Astrocyte of the cerebellum (primary cell): ENCODE results near the gene NTM.

Source experiments
- DNase-seq: peaks from one replicate; pipeline ENCODE4 v3.0.0-alpha.2; 2011; ENCODE audit warnings: low read depth
- H3K4me3 ChIP-seq: 2 replicates; pipeline ENCODE4 v1.5.1; 2011; ENCODE audit warnings: mild to moderate bottlenecking, low read depth, low read length, moderate library complexity
- CTCF ChIP-seq: IDR thresholded peaks from 2 replicates; pipeline ENCODE4 v1.5.1; 2012; ENCODE audit warnings: low read length, low read depth, moderate library complexity, mild to moderate bottlenecking; ENCODE audit errors: missing control alignments
- in situ Hi-C: cut with HindIII; loops from 2 replicates; pipeline ENCODE4 v1.10.0; 2017; ENCODE audit warnings: low sequenced_read_pairs

NTM gene

GRCh38 chr11:131538322-131538721 is 167.9 kb downstream of the NTM start:
- in situ Hi-C loops: no loop called here
- no peak overlapping the region for H3K4me3 ChIP-seq
- TF ChIP-seq CTCF: no peak
- DNase-seq: no peak

GRCh38 chr11:131540676-131541075 is 170.3 kb downstream of the NTM start:
- TF ChIP-seq CTCF: no peak
- in situ Hi-C loops: no loop called here
- H3K4me3 ChIP-seq: no peak overlapping the region
- DNase-seq: no peak

- H3K4me3 ChIP-seq: no peak overlapping the region
- in situ Hi-C loops: no loop called here
- DNase-seq: no peak
- TF ChIP-seq CTCF: no peak
Measured at GRCh38 chr11:131543389-131544025, 173.1 kb downstream of the NTM start.

DNA sequence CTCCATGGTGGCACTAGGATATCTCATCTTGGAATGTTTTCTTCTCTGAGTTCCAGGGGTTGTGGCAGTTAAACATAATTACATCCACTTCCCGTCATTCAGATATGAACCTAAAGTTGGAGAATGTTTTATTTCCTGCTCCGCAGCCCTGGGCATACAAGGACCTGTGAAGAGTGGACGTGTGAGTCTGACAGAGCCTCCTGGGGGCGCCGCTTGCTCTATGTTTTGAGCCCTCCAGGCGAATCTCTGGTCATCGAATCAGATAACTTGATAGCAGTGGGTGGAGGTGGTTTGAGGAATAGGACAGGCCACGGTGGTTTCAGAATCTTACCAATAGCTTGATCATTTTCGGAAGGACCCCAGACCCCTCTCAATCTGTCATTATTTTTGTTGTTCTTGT is 174.2 kb downstream of the NTM start:
- in situ Hi-C loops: no loop called here
- no peak for TF ChIP-seq CTCF
- no peak overlapping the region for H3K4me3 ChIP-seq
- no peak for DNase-seq

GRCh38 chr11:131546218-131546895 is 175.9 kb downstream of the NTM start:
- in situ Hi-C loops: no loop called here
- no peak for TF ChIP-seq CTCF
- DNase-seq: peak; percentile 15
- H3K4me3 ChIP-seq: peak overlapping the region; percentile 30

- in situ Hi-C loops: no loop called here
- TF ChIP-seq CTCF: no peak
- no peak overlapping the region for H3K4me3 ChIP-seq
- no peak for DNase-seq
Measured at GRCh38 chr11:131549099-131549498, 178.7 kb downstream of the NTM start.
